GM23338 (cell line): ENCODE data around the gene LOC101059915.
"Not testable (repeated sequence)": the region's sequence is repeated elsewhere in the genome, so short reads cannot be mapped to it uniquely, and the experiment has no call there.

Experiments
- ATAC-seq: fragments of 200-7000 bp; cut with Tn5 transposase; 3 replicates; pipeline ENCODE4 v1.9.1; 2020
- DNase-seq: peaks from one replicate; pipeline ENCODE4 v3.0.0-alpha.2; 2015; ENCODE audit warnings: low spot score
- H2AFZ ChIP-seq: fragments of 200-600 bp; sonication (generic); 2 replicates; pipeline ENCODE4 v1.8.0; 2016; ENCODE audit warnings: antibody characterized with exemption, mild to moderate bottlenecking, moderate library complexity
- H3F3A ChIP-seq: fragments of 200-600 bp; sonication (generic); replicated peaks from 2 replicates; pipeline ENCODE4 v1.8.0; 2017; ENCODE audit warnings: antibody characterized with exemption, mixed run types, low read depth
- H3K27ac ChIP-seq: fragments of 200-600 bp; sonication (generic); 2 replicates; pipeline ENCODE4 v1.6.1; 2016; ENCODE audit warnings: low read depth
- H3K27me3 ChIP-seq: fragments of 200-600 bp; sonication (generic); 2 replicates; pipeline ENCODE4 v1.8.0; 2016; ENCODE audit warnings: mild to moderate bottlenecking, mixed run types, moderate library complexity; ENCODE audit not compliant: insufficient read depth
- H3K36me3 ChIP-seq: fragments of 200-600 bp; sonication (generic); 2 replicates; pipeline ENCODE4 v1.8.0; 2016; ENCODE audit warnings: mild to moderate bottlenecking; ENCODE audit not compliant: insufficient read depth
- H3K4me1 ChIP-seq: fragments of 200-600 bp; sonication (generic); 2 replicates; pipeline ENCODE4 v1.8.0; 2016; ENCODE audit warnings: mild to moderate bottlenecking, moderate library complexity; ENCODE audit not compliant: insufficient read depth
- H3K4me2 ChIP-seq: fragments of 200-600 bp; sonication (generic); 2 replicates; pipeline ENCODE4 v1.7.1; 2017; ENCODE audit warnings: mixed run types
- H3K4me3 ChIP-seq: fragments of 200-600 bp; sonication (generic); 2 replicates; pipeline ENCODE4 v1.6.1; 2016; ENCODE audit warnings: mixed run types
- H3K79me2 ChIP-seq: fragments of 200-600 bp; sonication (generic); replicated peaks from 2 replicates; pipeline ENCODE4 v1.8.0; 2017; ENCODE audit warnings: mild to moderate bottlenecking; ENCODE audit not compliant: insufficient read depth
- H3K9me2 ChIP-seq: fragments of 200-600 bp; sonication (generic); 2 replicates; pipeline ENCODE4 v1.8.0; 2017; ENCODE audit not compliant: insufficient read depth
- H4K20me1 ChIP-seq: fragments of 200-600 bp; sonication (generic); replicated peaks from 2 replicates; pipeline ENCODE4 v1.8.0; 2017; ENCODE audit warnings: mild to moderate bottlenecking; ENCODE audit not compliant: insufficient read depth
- H3K27ac Mint-ChIP-seq: 2 replicates; pipeline ENCODE4 v1.8.0; 2020; ENCODE audit warnings: inconsistent platforms, mild to moderate bottlenecking, moderate library complexity, mixed read lengths
- H3K27me3 Mint-ChIP-seq: 3 replicates; pipeline ENCODE4 v1.8.0; 2022; ENCODE audit warnings: low read depth, mild to moderate bottlenecking, moderate library complexity, mixed read lengths, inconsistent platforms; ENCODE audit not compliant: insufficient read depth, poor library complexity
- H3K36me3 Mint-ChIP-seq: 3 replicates; pipeline ENCODE4 v1.8.0; 2021; ENCODE audit warnings: low read depth, mild to moderate bottlenecking, inconsistent platforms, moderate library complexity, mixed read lengths
- H3K4me1 Mint-ChIP-seq: 3 replicates; pipeline ENCODE4 v1.8.0; 2020; ENCODE audit warnings: mild to moderate bottlenecking, inconsistent platforms, mixed read lengths
- H3K4me3 Mint-ChIP-seq: 3 replicates; pipeline ENCODE4 v1.8.0; 2021; ENCODE audit warnings: moderate library complexity, mild to moderate bottlenecking, inconsistent platforms, mixed read lengths
- H3K9me3 Mint-ChIP-seq: 3 replicates; pipeline ENCODE4 v1.8.0; 2020; ENCODE audit warnings: moderate library complexity, mild to moderate bottlenecking, inconsistent platforms, mixed read lengths
- CREB1 ChIP-seq: fragments of 250-450 bp; sonication (Bioruptor Pico); IDR thresholded peaks from 2 replicates; pipeline ENCODE4 v1.5.0; 2020; ENCODE audit warnings: low read depth, mild to moderate bottlenecking, moderate library complexity
- CTCF ChIP-seq, 2 experiments: fragments of 200-600 bp in 1 of 2; sonication (generic) in 1 of 2; conservative IDR thresholded peaks; 2 replicates each; pipeline versions ENCODE4 v1.5.1 to v1.6.1; 2016 to 2017; ENCODE audit warnings: antibody characterized with exemption in 2 of 2, low read depth in 2 of 2, mild to moderate bottlenecking in 2 of 2, moderate library complexity in 1 of 2
- ETS1 ChIP-seq: IDR thresholded peaks from 2 replicates; pipeline ENCODE4 v1.6.1; 2016; ENCODE audit warnings: antibody characterized with exemption
- EZH2phosphoT487 ChIP-seq: fragments of 200-600 bp; sonication (generic); IDR thresholded peaks from one replicate; pipeline ENCODE4 v1.8.1; 2018; ENCODE audit warnings: antibody characterized with exemption; ENCODE audit not compliant: unreplicated experiment
- STAT1 ChIP-seq: IDR thresholded peaks from one replicate; pipeline ENCODE4 v1.6.1; 2016; ENCODE audit warnings: antibody characterized with exemption; ENCODE audit not compliant: unreplicated experiment
- ZNF114 ChIP-seq: fragments of 250-450 bp; sonication (Bioruptor Pico); IDR thresholded peaks from 2 replicates; pipeline ENCODE4 v1.5.0; 2020; ENCODE audit warnings: mild to moderate bottlenecking, moderate library complexity
- ZNF331 ChIP-seq: fragments of 250-450 bp; sonication (Bioruptor Pico); IDR thresholded peaks from 2 replicates; pipeline ENCODE4 v1.5.0; 2020; ENCODE audit warnings: low read depth, mild to moderate bottlenecking, moderate library complexity

Gene LOC101059915

GRCh38 chrX:71668248-71668595 is 876 bp downstream of the LOC101059915 start:
- H3K4me1 Mint-ChIP-seq = no peaks in the 10 kb centered on the region; the same call in 2 of the 3 replicates
- DNase-seq (no peak), ATAC-seq (no peak)
- Histone ChIP-seq H3F3A (no peaks in the 10 kb centered on the region), H4K20me1 (no peaks in the 10 kb centered on the region), H3K4me1 (no peaks in the 10 kb centered on the region), H3K9me2 (no peaks in the 10 kb centered on the region), H3K4me2 (no peak overlapping the region), H3K4me3 (no peak overlapping the region), H3K27ac (no peak overlapping the region), H3K79me2 (no peaks in the 10 kb centered on the region), H2AFZ (no peak overlapping the region), H3K27me3 (no peaks in the 10 kb centered on the region), H3K36me3 (no peaks in the 10 kb centered on the region)
- no peak overlapping the region for H3K27ac Mint-ChIP-seq
- no peak overlapping the region for H3K4me3 Mint-ChIP-seq
- no peaks in the 10 kb centered on the region; the same call in 2 of the 3 replicates for H3K36me3 Mint-ChIP-seq
- H3K9me3 Mint-ChIP-seq = no peaks in the 10 kb centered on the region
- peaks cover 6% of the 10 kb centered on the region for H3K27me3 Mint-ChIP-seq
- no peak for TF ChIP-seq ZNF114 (CRISPR knock-in tag)
- TF ChIP-seq ZNF331 (CRISPR knock-in tag) = no peak
- no peak for TF ChIP-seq CREB1 (CRISPR knock-in tag)

GRCh38 chrX:71669492-71669891 is 2.1 kb downstream of the LOC101059915 start:
- Histone ChIP-seq H2AFZ (no peak overlapping the region), H3F3A (no peaks in the 10 kb centered on the region), H3K27ac (no peak overlapping the region), H3K4me1 (no peaks in the 10 kb centered on the region), H3K9me2 (no peaks in the 10 kb centered on the region), H3K79me2 (no peaks in the 10 kb centered on the region), H3K4me3 (no peak overlapping the region), H3K4me2 (no peak overlapping the region), H4K20me1 (no peaks in the 10 kb centered on the region), H3K27me3 (no peaks in the 10 kb centered on the region), H3K36me3 (no peaks in the 10 kb centered on the region)
- ATAC-seq (no peak), DNase-seq (no peak)
- Mint-ChIP-seq H3K4me1 (no peaks in the 10 kb centered on the region; the same call in 2 of the 3 replicates), H3K36me3 (no peaks in the 10 kb centered on the region; the same call in 2 of the 3 replicates), H3K27me3 (peaks cover 6% of the 10 kb centered on the region), H3K27ac (no peak overlapping the region), H3K4me3 (no peak overlapping the region), H3K9me3 (peaks cover 2% of the 10 kb centered on the region; the same call in 1 of the 3 replicates)
- no peak for TF ChIP-seq ZNF331 (CRISPR knock-in tag)
- TF ChIP-seq STAT1 = no peak
- no peak for TF ChIP-seq ETS1
- no peak for TF ChIP-seq EZH2phosphoT487
- no peak for TF ChIP-seq CREB1 (CRISPR knock-in tag)

GRCh38 chrX:71669947-71670346 is 2.6 kb downstream of the LOC101059915 start:
- not testable (repeated sequence) for H3K27ac ChIP-seq, H4K20me1 ChIP-seq, H3K4me3 Mint-ChIP-seq, H3F3A ChIP-seq, H3K27ac Mint-ChIP-seq, H3K79me2 ChIP-seq, H3K36me3 ChIP-seq, H3K4me3 ChIP-seq, H3K4me1 Mint-ChIP-seq, H3K36me3 Mint-ChIP-seq, H3K9me3 Mint-ChIP-seq, H3K9me2 ChIP-seq, H3K27me3 Mint-ChIP-seq, H3K27me3 ChIP-seq, H3K4me2 ChIP-seq, H2AFZ ChIP-seq, H3K4me1 ChIP-seq
- ATAC-seq (peak; percentile 99), DNase-seq (peak; percentile 65)
- peak; percentile 36 to 78; a peak in 3 of 4 replicates for TF ChIP-seq CTCF (conservative IDR thresholded peaks at IDR 0.05; ENCODE audit: low read depth in 2 of 2)
